OCI-LY1 (cell line): ENCODE results near the gene MAPRE3.

ENCODE experiments used
- H2AFZ ChIP-seq: fragments of 200-600 bp; sonication (generic), shearing (Covaris generic); 2 replicates; pipeline ENCODE4 v1.6.0; 2014; ENCODE audit warnings: antibody characterized with exemption, mild to moderate bottlenecking, low read length
- H3F3A ChIP-seq: fragments of 200-600 bp; sonication (generic), shearing (Covaris generic); 2 replicates; pipeline ENCODE4 v1.6.0; 2014; ENCODE audit warnings: mild to moderate bottlenecking, antibody characterized with exemption, low read length, moderate library complexity; ENCODE audit not compliant: insufficient read depth
- H3K27ac ChIP-seq: fragments of 200-600 bp; sonication (generic); 2 replicates; pipeline ENCODE4 v1.5.1; 2014; ENCODE audit warnings: low read length, mixed run types, mild to moderate bottlenecking, low read depth; ENCODE audit not compliant: poor library complexity, severe bottlenecking
- H3K27me3 ChIP-seq: fragments of 200-600 bp; sonication (generic); 2 replicates; pipeline ENCODE4 v1.6.0; 2014; ENCODE audit warnings: antibody characterized with exemption, mild to moderate bottlenecking, low read length, moderate library complexity; ENCODE audit not compliant: insufficient read depth
- H3K36me3 ChIP-seq: fragments of 200-600 bp; sonication (generic); 2 replicates; pipeline ENCODE4 v1.6.1; 2014; ENCODE audit warnings: mild to moderate bottlenecking, antibody characterized with exemption, low read length, moderate library complexity, mixed read lengths; ENCODE audit not compliant: insufficient read depth
- H3K4me1 ChIP-seq: fragments of 200-600 bp; sonication (generic); 2 replicates; pipeline ENCODE4 v1.5.1; 2014; ENCODE audit warnings: mild to moderate bottlenecking, low read length, moderate library complexity; ENCODE audit not compliant: insufficient read depth, severe bottlenecking
- H3K4me2 ChIP-seq: fragments of 200-600 bp; sonication (generic), shearing (Covaris generic); 2 replicates; pipeline ENCODE4 v1.6.1; 2014; ENCODE audit warnings: low read length
- H3K4me3 ChIP-seq: fragments of 200-600 bp; sonication (generic); 2 replicates; pipeline ENCODE4 v1.5.1; 2014; ENCODE audit warnings: low read length, low read depth, mild to moderate bottlenecking, mixed read lengths; ENCODE audit not compliant: poor library complexity, severe bottlenecking
- H3K79me2 ChIP-seq: fragments of 200-600 bp; shearing (Covaris generic); 2 replicates; pipeline ENCODE4 v1.6.1; 2016; ENCODE audit warnings: mixed run types, low read length, mixed read lengths; ENCODE audit not compliant: insufficient read depth
- H3K9ac ChIP-seq: fragments of 200-600 bp; sonication (generic), shearing (Covaris generic); 2 replicates; pipeline ENCODE4 v1.6.1; 2014; ENCODE audit warnings: mild to moderate bottlenecking, low read length, mixed read lengths
- H3K9me2 ChIP-seq: fragments of 200-600 bp; sonication (generic), shearing (Covaris generic); 2 replicates; pipeline ENCODE4 v1.6.1; 2014; ENCODE audit warnings: low read depth, mild to moderate bottlenecking, low read length, mixed read lengths
- H3K9me3 ChIP-seq: fragments of 200-600 bp; shearing (Covaris generic); 2 replicates; pipeline ENCODE4 v1.6.1; 2014; ENCODE audit warnings: low read length, mixed read lengths
- H4K20me1 ChIP-seq: fragments of 200-600 bp; sonication (generic), shearing (Covaris generic); 2 replicates; pipeline ENCODE4 v1.6.0; 2016; ENCODE audit warnings: mild to moderate bottlenecking, low read length; ENCODE audit not compliant: insufficient read depth
- CTCF ChIP-seq: fragments of 200-600 bp; sonication (generic), shearing (Covaris generic); IDR thresholded peaks from 2 replicates; pipeline ENCODE4 v1.5.1; 2017; ENCODE audit warnings: mild to moderate bottlenecking, antibody characterized with exemption, low read length, moderate library complexity, mixed read lengths
- EZH2 ChIP-seq: fragments of 200-600 bp; sonication (generic), shearing (Covaris generic); IDR thresholded peaks from 2 replicates; pipeline ENCODE4 v1.8.0; 2017; ENCODE audit warnings: borderline replicate concordance, mixed run types, mild to moderate bottlenecking, antibody characterized with exemption, low read length, moderate library complexity, mixed read lengths

MAPRE3 gene

GRCh38 chr2:26976237-26976636 lies 5.8 kb downstream of the MAPRE3 start:
- no peak overlapping the region for H3K9ac ChIP-seq
- H3K9me3 ChIP-seq: no peaks in the 10 kb centered on the region
- H3K4me1 ChIP-seq: peaks cover 2% of the 10 kb centered on the region
- no peaks in the 10 kb centered on the region for H3F3A ChIP-seq
- no peak for TF ChIP-seq CTCF
- TF ChIP-seq EZH2: no peak
- H3K36me3 ChIP-seq: no peaks in the 10 kb centered on the region
- no peak overlapping the region for H2AFZ ChIP-seq
- no peak overlapping the region for H3K4me3 ChIP-seq
- H3K27ac ChIP-seq: no peak overlapping the region
- H3K79me2 ChIP-seq: no peaks in the 10 kb centered on the region
- H3K27me3 ChIP-seq: no peaks in the 10 kb centered on the region; the same call in 1 of the 2 replicates
- H3K4me2 ChIP-seq: no peak overlapping the region
- H3K9me2 ChIP-seq: no peaks in the 10 kb centered on the region
- no peaks in the 10 kb centered on the region for H4K20me1 ChIP-seq

- Histone ChIP-seq H3K27me3 (no peaks in the 10 kb centered on the region), H3K79me2 (no peaks in the 10 kb centered on the region)
These were observed 6.6 kb downstream of the MAPRE3 start for GRCh38 chr2:26977012-26977411.

GRCh38 chr2:26978061-26978596 lies 7.7 kb downstream of the MAPRE3 start:
- no peak overlapping the region for H3K4me2 ChIP-seq
- no peak overlapping the region for H2AFZ ChIP-seq
- H3K9ac ChIP-seq: no peak overlapping the region
- no peaks in the 10 kb centered on the region for H3K4me1 ChIP-seq
- no peaks in the 10 kb centered on the region for H3F3A ChIP-seq
- no peaks in the 10 kb centered on the region for H4K20me1 ChIP-seq
- no peaks in the 10 kb centered on the region for H3K9me2 ChIP-seq
- H3K4me3 ChIP-seq: no peak overlapping the region
- TF ChIP-seq CTCF: no peak
- TF ChIP-seq EZH2: no peak
- H3K27ac ChIP-seq: no peak overlapping the region
- H3K27me3 ChIP-seq: 0 out of 2 replicates have a peak, but pooled peaks cover 3% of the 10 kb centered on the region
- no peaks in the 10 kb centered on the region for H3K79me2 ChIP-seq
- H3K9me3 ChIP-seq: no peaks in the 10 kb centered on the region
- no peaks in the 10 kb centered on the region for H3K36me3 ChIP-seq

More at GRCh38 chr2:26977012-26977411, 6.6 kb downstream of the MAPRE3 start:
- Histone ChIP-seq H2AFZ (no peak overlapping the region), H3K27ac (no peak overlapping the region), H3K9me3 (no peaks in the 10 kb centered on the region), H3K4me2 (no peak overlapping the region), H3K9ac (no peak overlapping the region), H3F3A (no peaks in the 10 kb centered on the region), H3K36me3 (no peaks in the 10 kb centered on the region), H3K9me2 (no peaks in the 10 kb centered on the region), H4K20me1 (no peaks in the 10 kb centered on the region), H3K4me3 (no peak overlapping the region), H3K4me1 (no peaks in the 10 kb centered on the region)
- TF ChIP-seq EZH2 (no peak), CTCF (no peak)
